Measurements from ENCODE around the gene TTLL8. TPM values are rescaled to one million over a fixed set of nuclear protein-coding genes. Genes with fewer than 3 reads are reported as not detected.

Gene TTLL8
- total and polyA plus RNA-seq, 2 of the 8 experiments (the other 6 are each of a cell fraction or from before 2014, with no cell fraction given): not detected

GRCh38 chr22:49983148-49984042 is 74.7 kb downstream of the TTLL8 start:
- WGBS, 2 experiments (ENCODE audit: extremely low coverage in 1 of 2, insufficient coverage in 1 of 2, insufficient read length in 1 of 2, insufficient replicate concordance in 2 of 2, low coverage in 1 of 2, low lambda C conversion rate in 2 of 2, missing lambda C conversion rate in 1 of 2): 67% methylated on average over 16 of the region's 90 CpGs; no CpG with 5 or more reads in 1 of the 2 experiments
- Histone ChIP-seq H4K20me1 (replicated peaks in 1 of 2; ENCODE audit: control insufficient read depth in 1 of 2, insufficient read depth in 2 of 2, low read length in 2 of 2) (no peaks in the 10 kb centered on the region), H4K5ac (ENCODE audit: insufficient read length, low read depth, low read length) (no peak overlapping the region), H3K79me2 (ENCODE audit: control insufficient read depth in 1 of 2, insufficient read depth in 2 of 2, low read length in 2 of 2) (no peaks in the 10 kb centered on the region), H3K4me2 (ENCODE audit: insufficient read depth in 1 of 2, low read depth in 2 of 2, low read length in 2 of 2) (peak overlapping the region; percentile 41 to 66; a peak in 3 of 4 replicates), H3K18ac (ENCODE audit: extremely low read depth, low read length) (peak overlapping the region; percentile 19), H3K36me3 (ENCODE audit: control insufficient read depth in 2 of 4, insufficient read depth in 4 of 4, low read length in 3 of 4) (no peaks in the 10 kb centered on the region), H2AK5ac (ENCODE audit: low read depth, low read length) (no peak overlapping the region), H3K27me3 (replicated peaks in 1 of 4; ENCODE audit: control insufficient read depth in 3 of 4, extremely low read depth in 1 of 4, insufficient read depth in 3 of 4, low read length in 3 of 4) (peaks cover 4 to 18% (median 13%) of the 10 kb centered on the region in 4 experiments), H3K9ac (replicated peaks in 1 of 4; ENCODE audit: extremely low read depth in 1 of 4, low read depth in 3 of 4, low read length in 3 of 4) (no peak overlapping the region), H3K4me3 (ENCODE audit: extremely low read depth in 1 of 4, insufficient read depth in 2 of 4, low read depth in 3 of 4, low read length in 4 of 4) (peak overlapping the region in 2 of 4 experiments; percentile 20 to 56; a peak in 4 of 8 replicates), H3K23ac (ENCODE audit: insufficient read length) (no peak overlapping the region), H2BK12ac (ENCODE audit: low read depth, low read length) (no peak overlapping the region), H3K14ac (ENCODE audit: insufficient read length) (no peak overlapping the region), H3K9me3 (ENCODE audit: insufficient read depth in 2 of 2, low read depth in 1 of 2, low read length in 1 of 2) (0 out of 4 replicates have a peak, but pooled peaks cover 0 to under 1% of the 10 kb centered on the region in 2 experiments), H2BK20ac (ENCODE audit: low read length) (no peak overlapping the region), H3K4ac (replicated peaks; ENCODE audit: insufficient read length, low read depth, low read length) (no peak overlapping the region), H4K91ac (replicated peaks; ENCODE audit: insufficient read length, low read length) (no peak overlapping the region), H2BK15ac (ENCODE audit: low read length) (no peak overlapping the region), H3K79me1 (ENCODE audit: low read depth, low read length) (no peaks in the 10 kb centered on the region), H3K27ac (ENCODE audit: low read depth, low read length) (no peak overlapping the region), H2BK120ac (replicated peaks; ENCODE audit: low read depth, low read length) (no peak overlapping the region), H3K4me1 (replicated peaks in 1 of 4; ENCODE audit: control insufficient read depth in 3 of 4, insufficient read depth in 4 of 4, low read length in 3 of 4) (peaks cover 0 to 4% (median 0%) of the 10 kb centered on the region in 4 experiments; a peak in 1 of 7 replicates), H4K8ac (ENCODE audit: extremely low read depth, insufficient read depth, low read length) (peak overlapping the region; percentile 25; the same call in 1 of the 2 replicates), H3K23me2 (ENCODE audit: low read depth, low read length) (peaks cover 3% of the 10 kb centered on the region; the same call in 1 of the 2 replicates), H3K56ac (replicated peaks; ENCODE audit: insufficient read length, low read depth, low read length) (no peak overlapping the region), H2AFZ (ENCODE audit: low read length) (peak overlapping the region; percentile 80; the same call in 1 of the 2 replicates), H2BK5ac (ENCODE audit: low read depth, low read length) (no peak overlapping the region)
- POLR2A ChIA-PET (ENCODE audit: partially characterized antibody): interaction anchor here (0.5 to 1.7 kb wide), 3 partner anchors 11 to 46 kb away, joined by 3 to 4 read pairs (median 3); no protein-coding TSS in a partner anchor
- FAIRE-seq (no peak), DNase-seq (ENCODE audit: low read depth in 1 of 2, low spot score in 2 of 2) (peak in 1 of 2 experiments; percentile 83)
- CTCF ChIA-PET (ENCODE audit: partially characterized antibody): interaction anchor here (0.6 to 8.1 kb wide), 22 partner anchors 11 to 252 kb away, joined by 3 to 83 read pairs (median 4); no protein-coding TSS in a partner anchor
- TF ChIP-seq RAD21 (IDR thresholded peaks at IDR 0.05 in 1 of 2, conservative IDR thresholded peaks at IDR 0.05 in 1 of 2; ENCODE audit: low read depth in 2 of 2, low read length in 2 of 2) (peak; percentile 38 to 53; a peak in 2 of 4 replicates), TAF1 (IDR thresholded peaks at IDR 0.05; ENCODE audit: low read depth, low read length) (no peak), KDM4A (IDR thresholded peaks at IDR 0.05; ENCODE audit: low read depth, low read length, severe bottlenecking) (peak; percentile 78), CTCF (IDR thresholded peaks at IDR 0.05; ENCODE audit: control extremely low read depth in 1 of 3, insufficient read depth in 1 of 3, low read depth in 1 of 3, low read length in 3 of 3) (peak; percentile 53 to 73 (median 70)), E2F6 (IDR thresholded peaks at IDR 0.05) (peak; percentile 89), BACH1 (IDR thresholded peaks at IDR 0.05; ENCODE audit: low read length) (peak; percentile 83), SIX5 (IDR thresholded peaks at IDR 0.05; ENCODE audit: low read depth, low read length) (no peak)

Measured in H1 (cell line).